ENCODE measurements around the gene OR1I1.

DNA sequence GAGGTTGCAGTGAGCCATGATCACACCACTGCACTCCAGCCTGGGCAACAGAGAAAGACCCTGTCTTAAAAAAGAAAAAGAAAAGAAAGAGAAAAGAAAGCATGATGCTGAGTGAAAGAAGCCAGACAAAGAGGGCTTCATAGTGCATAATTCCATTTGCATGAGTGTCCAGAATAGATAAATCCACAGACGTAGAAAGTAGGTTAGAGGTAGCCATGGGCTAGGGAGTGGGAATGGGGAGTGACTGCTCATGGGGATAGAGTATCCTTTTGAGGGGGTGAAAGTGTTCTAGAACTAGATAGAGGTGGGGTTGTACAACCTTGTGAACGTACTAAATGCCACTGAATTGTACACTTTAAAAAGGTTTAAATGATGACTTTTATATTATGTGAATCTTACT is 7.6 kb upstream of the OR1I1 start:
- TF ChIP-seq, protein P1, sequence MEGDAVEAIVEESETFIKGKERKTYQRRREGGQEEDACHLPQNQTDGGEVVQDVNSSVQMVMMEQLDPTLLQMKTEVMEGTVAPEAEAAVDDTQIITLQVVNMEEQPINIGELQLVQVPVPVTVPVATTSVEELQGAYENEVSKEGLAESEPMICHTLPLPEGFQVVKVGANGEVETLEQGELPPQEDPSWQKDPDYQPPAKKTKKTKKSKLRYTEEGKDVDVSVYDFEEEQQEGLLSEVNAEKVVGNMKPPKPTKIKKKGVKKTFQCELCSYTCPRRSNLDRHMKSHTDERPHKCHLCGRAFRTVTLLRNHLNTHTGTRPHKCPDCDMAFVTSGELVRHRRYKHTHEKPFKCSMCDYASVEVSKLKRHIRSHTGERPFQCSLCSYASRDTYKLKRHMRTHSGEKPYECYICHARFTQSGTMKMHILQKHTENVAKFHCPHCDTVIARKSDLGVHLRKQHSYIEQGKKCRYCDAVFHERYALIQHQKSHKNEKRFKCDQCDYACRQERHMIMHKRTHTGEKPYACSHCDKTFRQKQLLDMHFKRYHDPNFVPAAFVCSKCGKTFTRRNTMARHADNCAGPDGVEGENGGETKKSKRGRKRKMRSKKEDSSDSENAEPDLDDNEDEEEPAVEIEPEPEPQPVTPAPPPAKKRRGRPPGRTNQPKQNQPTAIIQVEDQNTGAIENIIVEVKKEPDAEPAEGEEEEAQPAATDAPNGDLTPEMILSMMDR (conservative IDR thresholded peaks at IDR 0.05 in 1 of 2, IDR thresholded peaks at IDR 0.05 in 1 of 2; ENCODE audit: extremely low read depth in 1 of 2, insufficient read depth in 1 of 2, low read depth in 1 of 2, low read length in 2 of 2): no peak
- TF ChIP-seq EZH2 (IDR thresholded peaks at IDR 0.05; ENCODE audit: borderline replicate concordance, low read length): no peak

All from mammary epithelial cell (primary cell).